A673 (cell line): ENCODE results near the gene NCAN.

Experiments used
- CTCF ChIP-seq: fragments of 300-800, 200-600 bp; sonication (generic); conservative IDR thresholded peaks from 2 replicates; pipeline ENCODE4 v1.5.1; 2017; ENCODE audit warnings: low read depth, mild to moderate bottlenecking, antibody characterized with exemption, low read length, moderate library complexity, mixed read lengths
- EZH2 ChIP-seq: fragments of 200-600 bp; sonication (generic); IDR thresholded peaks from 2 replicates; pipeline ENCODE4 v1.6.1; 2017; ENCODE audit warnings: borderline replicate concordance, low read depth, mild to moderate bottlenecking, mixed read lengths, antibody characterized with exemption, low read length; ENCODE audit not compliant: poor library complexity, severe bottlenecking

- TF ChIP-seq CTCF (no peak), EZH2 (no peak)
Observed at GRCh38 chr19:19170053-19170872, 41.5 kb upstream of the NCAN start, which contains the start of gene MEF2B.
